Measurements from ENCODE around the gene MAFB. TPM values are rescaled to one million over a fixed set of nuclear protein-coding genes. Genes with fewer than 3 reads are reported as not detected.

MAFB gene
- total RNA-seq, 6 donors from 2014 or later, result 34.0 to 81.7 (median 60.5) TPM

DNA sequence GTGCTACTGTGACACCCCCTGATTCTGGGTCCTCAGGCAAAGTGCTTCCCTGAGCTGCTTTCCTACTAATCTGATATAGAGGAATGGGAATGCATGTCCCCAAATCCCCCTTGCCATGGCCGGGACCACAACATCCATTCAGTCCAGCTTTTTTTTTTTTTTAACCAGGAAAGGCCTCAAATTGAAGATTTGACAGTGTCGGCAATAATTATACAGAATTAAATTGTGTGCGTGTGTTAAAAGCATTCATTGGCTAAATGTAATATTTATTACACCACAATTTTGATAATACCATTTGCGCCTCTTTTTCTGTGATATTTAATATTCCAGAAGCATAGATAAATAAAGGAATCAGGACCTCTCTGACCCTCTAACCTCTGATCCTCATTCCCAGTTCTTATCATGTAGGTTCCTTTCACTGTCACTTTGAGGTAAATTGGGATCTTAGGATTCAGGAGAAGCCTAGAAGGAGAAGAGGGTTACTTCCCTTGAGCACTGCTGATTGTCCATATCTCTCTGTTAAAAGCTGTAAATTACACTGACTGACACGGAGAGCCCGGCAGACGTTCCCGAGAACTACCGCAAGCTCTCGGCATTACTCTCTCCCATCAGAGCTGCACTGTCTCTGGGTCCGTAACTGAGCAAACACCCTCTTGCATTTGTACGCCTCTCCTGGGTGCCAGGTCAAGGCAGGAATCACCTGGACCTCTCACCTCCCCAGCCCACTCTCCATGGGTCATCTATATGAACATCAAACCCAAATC, 29.4 kb upstream of the MAFB start:
- ATAC-seq (ENCODE audit: low FRiP score in 2 of 2) (no peak), DNase-seq (no peak)
- H3K4me3 ChIP-seq, result no peak overlapping the region
- H3K27me3 ChIP-seq, result no peaks in the 10 kb centered on the region
- no peaks in the 10 kb centered on the region for H3K4me1 ChIP-seq
- H3K36me3 ChIP-seq, result no peaks in the 10 kb centered on the region
- H3K9me3 ChIP-seq, result no peaks in the 10 kb centered on the region
- WGBS, 2 donors, result 87 to 93% methylated on average over 12 of the region's 12 CpGs
- H3K27ac ChIP-seq, result no peak overlapping the region
- TF ChIP-seq POLR2AphosphoS5 (IDR thresholded peaks at IDR 0.05) (no peak), POLR2A (IDR thresholded peaks at IDR 0.05) (no peak), EP300 (IDR thresholded peaks at IDR 0.05) (no peak)
- TF ChIP-seq, protein P1, sequence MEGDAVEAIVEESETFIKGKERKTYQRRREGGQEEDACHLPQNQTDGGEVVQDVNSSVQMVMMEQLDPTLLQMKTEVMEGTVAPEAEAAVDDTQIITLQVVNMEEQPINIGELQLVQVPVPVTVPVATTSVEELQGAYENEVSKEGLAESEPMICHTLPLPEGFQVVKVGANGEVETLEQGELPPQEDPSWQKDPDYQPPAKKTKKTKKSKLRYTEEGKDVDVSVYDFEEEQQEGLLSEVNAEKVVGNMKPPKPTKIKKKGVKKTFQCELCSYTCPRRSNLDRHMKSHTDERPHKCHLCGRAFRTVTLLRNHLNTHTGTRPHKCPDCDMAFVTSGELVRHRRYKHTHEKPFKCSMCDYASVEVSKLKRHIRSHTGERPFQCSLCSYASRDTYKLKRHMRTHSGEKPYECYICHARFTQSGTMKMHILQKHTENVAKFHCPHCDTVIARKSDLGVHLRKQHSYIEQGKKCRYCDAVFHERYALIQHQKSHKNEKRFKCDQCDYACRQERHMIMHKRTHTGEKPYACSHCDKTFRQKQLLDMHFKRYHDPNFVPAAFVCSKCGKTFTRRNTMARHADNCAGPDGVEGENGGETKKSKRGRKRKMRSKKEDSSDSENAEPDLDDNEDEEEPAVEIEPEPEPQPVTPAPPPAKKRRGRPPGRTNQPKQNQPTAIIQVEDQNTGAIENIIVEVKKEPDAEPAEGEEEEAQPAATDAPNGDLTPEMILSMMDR (IDR thresholded peaks at IDR 0.05), result no peak

DNA sequence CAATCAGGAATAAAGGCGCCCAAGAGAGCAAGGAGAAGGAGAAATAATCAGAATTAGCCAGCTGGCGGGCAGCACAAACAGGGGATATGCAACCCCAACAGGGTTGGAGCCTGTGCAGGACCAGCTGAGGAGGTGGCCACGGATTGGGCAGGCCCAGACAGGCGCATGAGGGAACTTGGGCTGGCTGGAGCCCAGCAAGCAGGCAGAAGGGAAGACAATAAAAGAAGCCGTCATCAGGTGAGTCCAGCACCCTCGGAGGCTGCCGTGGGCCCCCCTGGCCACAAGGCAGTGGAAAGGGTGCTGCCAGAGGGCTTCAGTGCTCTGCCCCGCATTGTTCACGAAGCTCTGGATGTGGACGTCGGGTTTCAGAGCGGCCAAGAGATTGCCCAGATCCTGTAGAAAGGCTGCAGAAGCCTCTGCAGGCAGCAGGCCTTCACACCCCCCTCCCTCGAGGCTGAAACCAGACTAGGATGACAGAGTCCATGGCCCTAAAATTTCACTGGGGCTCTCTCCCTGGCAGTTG, 28.4 kb upstream of the MAFB start:
- WGBS, 2 donors, result 77 to 78% methylated on average over 13 of the region's 13 CpGs
- DNase-seq (peak in 1 of 2 donors; percentile 51), ATAC-seq (ENCODE audit: low FRiP score in 2 of 2) (no peak)
- Histone ChIP-seq H3K4me3 (no peak overlapping the region), H3K27me3 (no peaks in the 10 kb centered on the region), H3K36me3 (no peaks in the 10 kb centered on the region), H3K27ac (no peak overlapping the region), H3K9me3 (no peaks in the 10 kb centered on the region), H3K4me1 (no peaks in the 10 kb centered on the region)
- no peak for TF ChIP-seq POLR2AphosphoS5 (IDR thresholded peaks at IDR 0.05)
- TF ChIP-seq POLR2A (IDR thresholded peaks at IDR 0.05), result no peak
- TF ChIP-seq, protein P1 (IDR thresholded peaks at IDR 0.05), result no peak
- TF ChIP-seq EP300 (IDR thresholded peaks at IDR 0.05), result no peak

DNA sequence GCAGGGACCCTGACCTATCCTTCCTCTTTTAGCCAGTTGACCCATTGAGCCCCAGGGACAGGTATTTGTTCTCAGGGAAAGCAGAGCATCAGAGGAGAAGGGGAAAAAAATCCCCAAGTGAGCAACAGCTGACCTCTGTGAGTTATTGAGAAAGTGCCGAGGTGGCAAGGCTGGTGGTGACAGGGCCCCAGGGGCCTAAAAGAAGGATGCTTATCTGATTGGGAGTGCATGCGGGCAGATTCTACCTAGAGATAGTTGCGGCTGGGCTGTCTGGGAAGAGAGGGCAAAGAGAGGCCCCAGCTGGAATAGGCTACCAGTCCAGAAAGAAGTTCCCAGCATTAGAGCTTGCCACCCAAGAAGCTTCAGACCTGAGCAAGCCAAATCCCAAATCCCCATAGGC, 26.5 kb upstream of the MAFB start:
- WGBS, 2 donors, result 97 to 100% methylated on average over 3 of the region's 3 CpGs
- ATAC-seq (ENCODE audit: low FRiP score in 2 of 2), result no peak
- no peaks in the 10 kb centered on the region for H3K27me3 ChIP-seq

GRCh38 chr20:40714916-40715315, 25.9 kb upstream of the MAFB start:
- TF ChIP-seq, protein P1 (IDR thresholded peaks at IDR 0.05), result no peak
- TF ChIP-seq POLR2A (IDR thresholded peaks at IDR 0.05) (no peak), EP300 (IDR thresholded peaks at IDR 0.05) (no peak), POLR2AphosphoS5 (IDR thresholded peaks at IDR 0.05) (no peak)
- H3K36me3 ChIP-seq, result no peaks in the 10 kb centered on the region
- no peaks in the 10 kb centered on the region for H3K27me3 ChIP-seq
- no peak overlapping the region for H3K4me3 ChIP-seq
- no peak overlapping the region for H3K27ac ChIP-seq
- no peak for ATAC-seq (ENCODE audit: low FRiP score in 2 of 2)
- no peaks in the 10 kb centered on the region for H3K4me1 ChIP-seq
- H3K9me3 ChIP-seq, result no peaks in the 10 kb centered on the region
- WGBS, 2 donors, result 81 to 83% methylated on average over 3 of the region's 3 CpGs
- DNase-seq, result no peak

More for the DNA sequence above, 26.5 kb upstream of the MAFB start:
- H3K4me1 ChIP-seq, result no peaks in the 10 kb centered on the region
- DNase-seq, result no peak
- no peak overlapping the region for H3K4me3 ChIP-seq
- H3K27ac ChIP-seq, result no peak overlapping the region
- no peaks in the 10 kb centered on the region for H3K9me3 ChIP-seq
- TF ChIP-seq EP300 (IDR thresholded peaks at IDR 0.05) (no peak), POLR2A (IDR thresholded peaks at IDR 0.05) (no peak), POLR2AphosphoS5 (IDR thresholded peaks at IDR 0.05) (no peak)
- TF ChIP-seq, protein P1 (IDR thresholded peaks at IDR 0.05), result no peak
- H3K36me3 ChIP-seq, result no peaks in the 10 kb centered on the region

DNA sequence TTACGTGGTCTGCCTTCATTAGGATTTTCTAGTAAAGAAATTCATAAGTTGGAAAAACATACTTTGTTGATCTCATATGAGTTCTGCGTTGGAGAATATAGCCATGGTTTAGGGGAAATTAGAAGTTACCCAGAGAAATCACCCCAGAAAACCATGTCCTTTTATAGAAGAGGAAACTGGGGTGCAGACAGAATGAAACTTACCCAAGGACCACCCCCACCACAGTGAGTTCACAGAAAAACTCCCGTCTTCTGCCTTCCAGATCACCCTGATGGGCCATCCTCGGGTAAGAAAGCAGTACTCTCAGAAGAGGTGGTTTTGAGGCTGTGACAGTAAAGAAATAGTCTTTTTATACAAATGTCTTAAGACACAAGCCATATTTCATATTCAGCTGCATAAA, 25.1 kb upstream of the MAFB start:
- WGBS, 2 donors, result 89 to 96% methylated on average over 4 of the region's 4 CpGs
- TF ChIP-seq POLR2A (IDR thresholded peaks at IDR 0.05) (no peak), POLR2AphosphoS5 (IDR thresholded peaks at IDR 0.05) (no peak), EP300 (IDR thresholded peaks at IDR 0.05) (no peak)
- TF ChIP-seq, protein P1 (IDR thresholded peaks at IDR 0.05), result no peak
- DNase-seq, result no peak

More for the DNA sequence above, 25.1 kb upstream of the MAFB start:
- Histone ChIP-seq H3K9me3 (no peaks in the 10 kb centered on the region), H3K4me1 (no peaks in the 10 kb centered on the region), H3K4me3 (no peak overlapping the region), H3K27ac (no peak overlapping the region), H3K36me3 (no peaks in the 10 kb centered on the region), H3K27me3 (no peaks in the 10 kb centered on the region)
- ATAC-seq (ENCODE audit: low FRiP score in 2 of 2), result no peak
